Activated CD4-positive, CD25-positive, alpha-beta regulatory T cell treated with anti-CD3 and anti-CD28 coated beads, Interleukin-2, amount 50 U/mL, for 24 hours (primary cell): ENCODE results near the gene NSUN7.

Experiments used
- ATAC-seq, 2 donors: fragments of 150-1000 bp; cut with Tn5 transposase; one replicate each; pipeline ENCODE4 v1.10.0; 2021; ENCODE audit warnings: mild to moderate bottlenecking in 1 of 2, moderate library complexity in 1 of 2

The NSUN7 gene

GRCh38 chr4:40822420-40823166, 72.8 kb downstream of the NSUN7 start:
- ATAC-seq = no peak

DNA sequence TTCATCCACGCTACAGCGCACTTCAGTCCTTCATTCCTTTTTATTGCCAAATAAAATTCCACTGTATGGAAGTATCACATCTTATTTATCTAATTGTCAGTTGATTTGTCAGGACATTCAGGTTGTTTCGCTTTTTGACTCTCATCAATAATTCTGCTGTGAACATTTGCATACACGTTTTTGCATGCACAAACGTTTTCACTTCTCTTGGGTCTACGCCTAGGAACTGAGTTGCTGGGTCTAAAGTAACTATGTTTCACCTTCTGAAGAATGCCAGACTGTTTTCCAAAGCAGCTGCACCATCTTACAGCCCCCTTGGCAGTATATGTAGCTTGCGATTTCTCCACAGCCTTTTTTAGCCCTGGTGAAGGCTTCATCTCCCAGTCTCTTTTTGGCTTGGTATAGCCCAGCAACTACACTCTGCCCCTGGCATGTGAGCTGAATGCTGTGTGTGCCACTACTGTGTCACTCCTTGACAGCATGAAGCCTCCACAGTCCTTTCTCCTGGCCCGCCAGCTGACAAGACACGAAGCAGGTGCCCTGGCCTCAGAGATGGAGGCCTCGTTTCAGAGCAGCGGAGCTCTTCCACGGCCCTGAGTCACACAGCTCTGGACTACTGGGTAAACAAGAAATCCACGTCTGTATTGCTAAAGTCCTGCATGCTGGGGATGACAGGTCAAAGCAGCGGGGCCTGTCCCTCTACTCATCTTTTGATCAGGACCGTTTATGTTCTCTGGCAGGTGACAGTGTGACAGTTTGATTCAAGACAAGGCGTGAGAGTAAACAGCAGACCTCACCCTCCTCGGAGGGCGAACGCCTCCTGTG, 75.5 kb downstream of the NSUN7 start:
- no peak for ATAC-seq

DNA sequence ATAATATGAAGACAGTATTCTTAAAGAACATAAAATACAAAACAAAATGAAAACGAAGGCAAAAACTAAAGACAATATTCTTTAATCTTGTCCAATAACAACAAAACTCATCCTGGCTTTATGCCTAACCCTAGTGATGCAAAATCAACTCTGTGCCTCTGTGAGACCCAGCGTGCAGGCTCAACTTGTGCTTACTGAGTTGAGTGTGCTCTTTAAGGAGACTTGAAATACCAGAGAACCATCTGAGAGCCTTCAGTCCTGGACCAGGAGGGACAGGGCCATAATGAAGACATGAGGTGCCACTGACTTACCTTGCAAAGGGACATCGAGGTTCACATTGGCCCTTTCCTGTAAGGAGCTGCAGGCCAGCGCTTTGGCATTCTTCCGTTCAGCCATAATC, 77.1 kb downstream of the NSUN7 start:
- no peak for ATAC-seq

DNA sequence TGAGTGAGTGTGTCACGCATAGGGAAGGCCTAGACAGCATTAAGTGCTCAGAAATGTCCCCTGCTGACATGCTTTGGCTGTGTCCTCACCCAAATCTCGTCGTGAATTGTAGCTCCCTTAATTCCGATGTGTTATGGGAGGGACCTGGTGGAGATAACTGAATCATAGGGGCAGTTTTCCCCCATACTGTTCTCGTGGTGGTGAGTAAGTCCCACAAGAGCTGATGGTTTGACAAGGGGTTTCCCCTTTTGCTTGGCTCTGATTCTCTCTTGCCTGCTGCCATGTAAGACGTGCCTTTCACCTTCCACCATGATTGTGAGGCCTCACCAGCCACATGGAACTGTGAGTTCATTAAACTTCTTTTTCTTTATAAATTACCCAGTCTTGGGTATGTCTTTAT, 78.0 kb downstream of the NSUN7 start:
- ATAC-seq = peak in 1 of 2 donors; percentile 36

GRCh38 chr4:40828661-40829060, 78.9 kb downstream of the NSUN7 start:
- ATAC-seq = no peak

DNA sequence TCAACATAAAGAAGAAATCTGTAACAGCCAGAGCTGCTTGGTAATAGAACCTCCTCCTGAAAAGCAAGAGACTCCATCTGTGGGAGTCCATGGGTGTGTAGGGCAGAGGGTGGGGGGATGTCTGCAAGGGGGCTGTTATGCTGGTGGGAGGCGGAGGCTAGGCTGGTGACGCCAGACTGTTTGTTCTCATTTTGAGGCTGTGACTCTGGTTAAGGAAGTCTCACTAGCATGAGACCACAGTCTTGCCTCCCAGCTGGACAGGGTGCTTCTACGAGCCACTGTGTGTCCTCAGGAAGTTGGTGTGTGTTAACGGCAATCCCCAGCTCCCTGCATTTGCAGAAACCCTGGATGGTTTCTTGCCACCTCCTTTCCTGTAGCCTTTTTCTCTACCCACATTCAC, 79.8 kb downstream of the NSUN7 start:
- ATAC-seq = no peak

- ATAC-seq = no peak
These were observed 81.6 kb downstream of the NSUN7 start for GRCh38 chr4:40831146-40831907.

DNA sequence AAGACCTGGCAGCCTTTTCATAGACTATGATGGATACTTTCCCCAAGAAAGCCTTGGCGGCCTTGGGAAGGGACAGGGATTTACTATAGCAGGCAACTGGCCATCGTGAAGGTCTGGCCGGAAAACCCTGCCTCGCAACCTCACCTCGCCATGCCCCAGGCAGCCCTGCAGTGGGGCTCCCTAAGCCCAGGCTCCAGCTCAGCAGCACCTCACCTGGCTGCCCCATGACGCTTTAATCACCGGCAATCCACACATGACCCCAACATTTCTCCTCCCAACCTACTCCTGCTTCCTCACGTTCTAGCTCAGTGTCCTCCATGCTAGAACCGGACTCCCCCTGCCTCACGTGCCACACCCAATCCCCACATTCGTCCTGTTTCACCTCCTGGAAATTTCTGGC, 82.4 kb downstream of the NSUN7 start:
- ATAC-seq = no peak

DNA sequence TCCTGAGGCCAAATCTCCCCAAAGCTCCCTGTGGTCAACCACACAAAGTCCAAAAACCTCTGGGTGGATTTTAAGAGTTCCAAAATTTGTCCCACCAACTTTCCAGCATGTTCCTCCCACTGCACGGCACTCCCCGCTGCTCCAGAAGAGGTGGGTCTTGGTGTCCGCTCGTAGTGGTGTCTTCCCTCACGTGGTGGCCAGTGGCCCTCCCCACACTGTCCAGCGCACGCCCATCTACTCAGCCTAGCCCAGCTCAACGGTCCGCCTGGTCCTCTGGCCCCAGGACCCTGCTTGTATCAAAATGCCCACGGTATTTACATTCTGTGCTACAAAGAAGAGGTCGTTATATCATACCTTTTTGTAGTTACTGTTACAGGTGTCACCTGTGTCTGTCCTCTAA, 83.5 kb downstream of the NSUN7 start:
- ATAC-seq = no peak

GRCh38 chr4:40837094-40837870, 87.5 kb downstream of the NSUN7 start:
- ATAC-seq = no peak

DNA sequence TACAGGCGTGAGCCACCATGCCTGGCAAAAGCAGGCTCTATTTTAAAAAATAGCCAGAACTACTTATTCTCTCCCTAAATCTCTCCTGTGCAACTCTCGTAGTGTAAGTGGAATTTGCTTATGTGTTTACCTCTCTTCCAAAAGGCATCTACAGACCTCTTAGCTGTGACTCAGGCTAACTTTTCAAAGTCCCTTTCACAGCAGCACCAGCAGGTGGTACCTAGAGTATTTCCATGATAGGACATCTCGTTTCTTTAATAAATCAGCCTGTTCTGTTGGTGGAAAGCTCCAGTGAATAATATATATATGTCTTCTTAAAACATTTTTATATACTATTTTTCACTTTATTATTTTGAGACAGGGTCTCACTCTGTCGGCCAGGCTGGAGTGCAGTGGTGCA, 89.0 kb downstream of the NSUN7 start:
- no peak for ATAC-seq

GRCh38 chr4:40840255-40840984, 90.7 kb downstream of the NSUN7 start:
- no peak for ATAC-seq

DNA sequence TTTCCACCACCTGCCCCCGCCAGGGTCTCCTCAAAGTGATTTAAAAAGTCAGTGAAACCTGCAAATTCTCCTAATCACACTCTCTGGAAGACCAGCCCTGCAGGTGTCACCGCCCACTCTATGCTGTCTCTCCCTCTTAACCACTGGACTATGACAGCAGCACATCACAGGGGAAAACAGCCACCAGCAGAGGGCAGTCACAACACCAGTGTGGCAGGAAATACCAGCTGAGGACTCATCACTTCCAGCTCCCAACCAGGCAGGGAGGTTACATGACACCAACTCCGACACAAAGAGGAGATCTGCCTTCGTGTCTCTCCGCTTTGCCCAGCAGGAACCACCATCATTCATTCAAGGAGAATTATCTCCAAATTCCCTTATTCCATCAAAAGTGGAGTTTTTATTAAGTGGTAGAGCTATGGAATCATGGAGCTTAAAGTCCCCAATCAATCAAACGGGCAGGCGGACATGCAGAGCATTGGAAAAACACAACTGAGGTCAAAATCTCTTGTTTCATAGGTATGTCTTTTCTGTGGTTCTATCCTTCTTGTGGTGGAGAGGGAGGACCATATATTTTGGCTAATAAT, 91.3 kb downstream of the NSUN7 start:
- ATAC-seq = peak; percentile 88 to 92

- no peak for ATAC-seq
These were observed 92.6 kb downstream of the NSUN7 start for GRCh38 chr4:40842318-40842717.

- ATAC-seq = no peak
These were observed 93.1 kb downstream of the NSUN7 start for GRCh38 chr4:40842725-40843423.

GRCh38 chr4:40843696-40844095, 93.9 kb downstream of the NSUN7 start:
- peak; percentile 58 to 64 for ATAC-seq

DNA sequence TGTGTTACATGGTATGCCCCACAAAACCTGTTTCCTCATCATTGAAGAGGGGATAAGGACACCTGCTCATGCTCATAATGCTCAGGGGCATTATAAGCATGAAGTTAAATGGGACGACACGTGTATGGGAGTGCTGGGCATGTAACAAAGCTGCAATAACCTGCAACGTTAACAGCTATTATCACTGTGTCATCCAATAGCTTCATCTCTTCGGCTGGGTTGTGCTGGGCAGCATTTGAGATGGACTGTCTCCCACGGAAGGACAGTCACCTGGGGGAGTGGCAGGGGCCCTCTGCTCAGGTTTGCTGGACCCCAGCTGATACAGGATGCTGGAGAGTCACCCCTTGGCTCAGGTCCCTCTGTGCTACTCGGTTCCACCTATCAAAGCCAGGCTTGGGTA, 94.5 kb downstream of the NSUN7 start:
- no peak for ATAC-seq

DNA sequence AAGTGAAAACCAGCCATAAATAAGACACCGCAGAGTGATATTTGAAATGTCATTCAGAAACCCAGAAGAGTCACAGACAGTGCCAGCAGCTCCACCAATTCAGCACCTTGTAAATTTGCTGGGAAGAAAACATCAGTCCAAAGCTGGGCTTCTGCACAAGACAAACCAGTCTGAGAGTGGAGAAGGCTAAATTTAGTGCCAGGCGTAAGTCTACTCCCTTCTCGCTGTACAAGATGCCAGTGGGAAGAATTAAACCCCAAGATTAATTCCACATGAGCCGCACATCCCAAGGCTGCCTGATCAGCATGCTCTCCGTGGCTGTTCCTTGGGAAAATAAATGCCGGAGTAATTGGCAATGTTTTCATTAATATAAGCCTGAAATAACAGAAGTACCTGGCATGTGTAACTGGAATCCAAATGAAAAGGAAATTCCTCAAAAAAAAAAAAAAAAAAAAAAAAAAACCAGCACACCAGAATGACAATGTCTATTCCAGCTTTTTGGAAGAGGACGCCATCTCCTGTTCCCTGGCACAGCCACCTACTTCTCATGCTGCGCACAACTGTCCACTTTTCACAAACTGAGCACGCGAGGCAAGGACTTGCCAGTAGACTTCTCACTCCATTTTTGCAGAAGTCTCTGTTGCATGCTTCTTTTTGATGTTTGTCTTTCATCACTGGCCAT, 95.5 kb downstream of the NSUN7 start:
- no peak for ATAC-seq

- ATAC-seq = no peak
These were observed 96.8 kb downstream of the NSUN7 start for GRCh38 chr4:40846532-40846931.

DNA sequence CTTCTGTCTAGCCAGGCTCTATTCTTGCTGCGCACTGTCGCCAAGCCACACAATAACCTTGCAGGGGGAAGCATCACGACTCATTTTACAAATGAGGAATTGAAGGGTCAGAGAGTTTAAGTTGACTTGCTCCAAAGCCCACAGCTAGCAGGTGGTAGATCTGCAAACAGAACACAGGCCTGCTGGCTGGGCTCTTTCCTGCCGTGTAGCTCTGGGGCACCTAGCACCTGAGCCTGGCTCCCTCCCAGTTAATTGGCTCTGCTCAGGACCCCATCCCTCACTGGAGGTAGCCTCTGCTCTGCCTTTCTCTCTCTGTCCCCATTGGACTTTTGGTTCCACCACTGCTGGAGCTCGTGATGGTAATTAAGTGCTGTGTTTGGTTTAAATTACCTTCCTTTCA, 98.5 kb downstream of the NSUN7 start:
- no peak for ATAC-seq
